K562 (cell line): ENCODE measurements around the gene RAB6A. TPM values are rescaled to one million over a fixed set of nuclear protein-coding genes. Genes with fewer than 3 reads are reported as not detected.
A peak's percentile ranks its signal among the peaks of the same experiment; 100 is the strongest.

Experiments
- ATAC-seq: fragments of 200-7000 bp; cut with Tn5 transposase; 3 replicates; pipeline ENCODE4 v1.9.1; 2020; ENCODE audit warnings: moderate library complexity
- BruUV-seq: library from RNA; stranded (reverse); fragments of 400-500 nt; replicated peaks from 2 replicates; lab custom pipeline; 2021; lab: Mats Ljungman, UMichigan
- CTCF ChIA-PET: fragments of 300-600 bp; formaldehyde crosslinking; extraction: SDS; loops from one replicate; lab custom pipeline; 2021; ENCODE audit warnings: low intra/inter-chr PET ratio; lab: Yijun Ruan, JAX
- POLR2A ChIA-PET: fragments of 300-600, 350-650 bp; sonication (Branson Sonifier 250); formaldehyde crosslinking; extraction: SDS; loops from one replicate; lab custom pipeline; 2021; ENCODE audit warnings: antibody characterized with exemption, inconsistent platforms; lab: Yijun Ruan, JAX
- DNase-seq, 4 experiments: peaks; one replicate each; pipeline versions ENCODE4 v3.0.0 to v3.0.0-alpha.2; 2011 to 2018; ENCODE audit warnings: low spot score in 3 of 4, mixed read lengths in 3 of 4; ENCODE audit errors: extremely low read depth in 1 of 4
- FAIRE-seq: peaks from 2 replicates; lab custom pipeline; 2011; peaks lifted over from hg19 to GRCh38; lab: Jason Lieb, UNC
- H2AFZ ChIP-seq: 2 replicates; pipeline ENCODE4 v1.6.0; 2011; ENCODE audit warnings: low read depth, low read length, control low read depth, inconsistent platforms
- H3K27ac ChIP-seq: fragments of 200-600 bp; 3 replicates; pipeline ENCODE4 v1.8.0; 2011; ENCODE audit warnings: low read depth, mild to moderate bottlenecking, control low read depth, inconsistent platforms, low read length, moderate library complexity, mixed read lengths; ENCODE audit errors: extremely low read depth
- H3K27me3 ChIP-seq, 2 experiments: fragments of 300-600 bp in 1 of 2; 2 replicates in 1 of 2; 3 replicates in 1 of 2; pipeline versions ENCODE4 v1.6.0 to v1.8.0; 2011; ENCODE audit warnings: inconsistent platforms in 2 of 2, low read length in 2 of 2, mild to moderate bottlenecking in 1 of 2, mixed read lengths in 1 of 2, moderate library complexity in 1 of 2; ENCODE audit not compliant: control insufficient read depth in 2 of 2, insufficient read depth in 2 of 2
- H3K36me3 ChIP-seq: fragments of 300-600 bp; 3 replicates; pipeline ENCODE4 v1.8.0; 2011; ENCODE audit warnings: mild to moderate bottlenecking, low read length, inconsistent platforms; ENCODE audit not compliant: control insufficient read depth, insufficient read depth
- H3K4me1 ChIP-seq, 2 experiments: fragments of 200-600 bp in 1 of 2; replicated peaks in 1 of 2; 2 replicates in 1 of 2; 3 replicates in 1 of 2; pipeline versions ENCODE4 v1.5.1 to v1.8.0; 2011; ENCODE audit warnings: inconsistent platforms in 2 of 2, low read length in 2 of 2, mild to moderate bottlenecking in 1 of 2, mixed read lengths in 1 of 2, moderate library complexity in 1 of 2; ENCODE audit not compliant: control insufficient read depth in 2 of 2, insufficient read depth in 2 of 2
- H3K4me2 ChIP-seq: 2 replicates; pipeline ENCODE4 v1.6.1; 2011; ENCODE audit warnings: low read length, control low read depth, inconsistent platforms, mixed read lengths; ENCODE audit not compliant: insufficient read depth
- H3K4me3 ChIP-seq: fragments of 200-600 bp; sonication (generic), shearing (Covaris generic); 2 replicates; pipeline ENCODE4 v1.5.1; 2016; ENCODE audit warnings: control low read depth, inconsistent platforms
- H3K79me2 ChIP-seq: fragments of 200-600 bp; 3 replicates; pipeline ENCODE4 v1.8.0; 2011; ENCODE audit warnings: low read length, inconsistent platforms; ENCODE audit not compliant: control insufficient read depth, insufficient read depth
- H3K9ac ChIP-seq, 2 experiments: 2 replicates each; pipeline versions ENCODE4 v1.6.0 to v1.6.1; 2011; ENCODE audit warnings: low read depth in 2 of 2, low read length in 2 of 2, control low read depth in 1 of 2, inconsistent platforms in 1 of 2, mild to moderate bottlenecking in 1 of 2, mixed read lengths in 1 of 2; ENCODE audit not compliant: insufficient read depth in 1 of 2
- H3K9me1 ChIP-seq: one replicate; pipeline ENCODE4 v1.6.0; 2011; ENCODE audit warnings: inconsistent platforms, mild to moderate bottlenecking, low read length, moderate library complexity; ENCODE audit not compliant: control insufficient read depth, insufficient read depth
- H3K9me3 ChIP-seq: replicated peaks from 2 replicates; pipeline ENCODE4 v1.5.1; 2011; ENCODE audit warnings: low read depth, low read length, inconsistent platforms; ENCODE audit not compliant: control insufficient read depth, insufficient read depth
- H4K20me1 ChIP-seq: replicated peaks from 2 replicates; pipeline ENCODE4 v1.6.1; 2011; ENCODE audit warnings: low read length, inconsistent platforms, mixed read lengths; ENCODE audit not compliant: control insufficient read depth, insufficient read depth
- FOXJ2 ChIP-seq: fragments of 200-800 bp; sonication (Bioruptor generic); IDR thresholded peaks from 2 replicates; pipeline ENCODE4 v1.6.1; 2016; ENCODE audit warnings: missing genetic modification characterization, missing compliant biosample characterization
- HDAC8 ChIP-seq: fragments of 450-650 bp; IDR thresholded peaks from 2 replicates; pipeline ENCODE4 v1.6.1; 2016; ENCODE audit warnings: mild to moderate bottlenecking, missing genetic modification characterization, moderate library complexity, missing compliant biosample characterization
- HMG20A ChIP-seq: fragments of 450-650 bp; formaldehyde crosslinking; conservative IDR thresholded peaks from 2 replicates; pipeline ENCODE4 v1.4.0; 2020; ENCODE audit warnings: mild to moderate bottlenecking, mixed read lengths
- KLF13 ChIP-seq: fragments of 450-650 bp; IDR thresholded peaks from 2 replicates; pipeline ENCODE4 v1.6.1; 2016; ENCODE audit warnings: missing genetic modification characterization, low read depth, mild to moderate bottlenecking, missing compliant biosample characterization, moderate library complexity, borderline replicate concordance
- SAFB ChIP-seq: fragments of 200-400 bp; formaldehyde crosslinking; IDR thresholded peaks from 2 replicates; pipeline ENCODE4 v1.6.1; 2017; ENCODE audit warnings: low read depth, low read length, borderline replicate concordance
- ZNF134 ChIP-seq: fragments of 250-450 bp; sonication (Bioruptor Pico); conservative IDR thresholded peaks from 2 replicates; pipeline ENCODE4 v1.4.0; 2020
- WGBS: fragments of 100-300 bp; shearing (Covaris generic); methylation state at CpG from one replicate; pipeline ENCODE4 v1.1.6; 2016; ENCODE audit warnings: low coverage, mixed read lengths; ENCODE audit not compliant: insufficient coverage; ENCODE audit errors: missing lambda C conversion rate; 5-methylcytosine and 5-hydroxymethylcytosine counted together
- in situ Hi-C: fragments of 300-500 bp; cut with MboI; formaldehyde crosslinking; loops from 4 replicates; pipeline ENCODE4 v1.15.0; 2018; ENCODE audit warnings: inconsistent platforms, mixed read lengths
- intact Hi-C: fragments of 100-400 bp; cut with micrococcal nuclease; formaldehyde crosslinking; loops from 2 replicates; pipeline ENCODE4 v1.14.2; 2022
- polyA plus RNA-seq, 8 experiments: library from polyadenylated mRNA; depleted of rRNA in 4 of 8; stranded (reverse) in 5 of 8; unstranded in 3 of 8; fragments of >200 nt; fragmentation: Nextera tagmentation in 2 of 8; fragmentation: Illumina TruSeq in 1 of 8; extraction: Ambion mirVana in 2 of 8; extraction: Trizol in 1 of 8; gene quantifications; 2 replicates each; pipeline versions ENCODE4 v1.2.1 to v1.2.3, GENCODE V29; 2011 to 2014; ENCODE audit warnings: inconsistent platforms in 1 of 8, missing spikeins in 1 of 8
- total RNA-seq, 7 experiments: library from RNA; depleted of rRNA in 6 of 7; stranded (reverse); fragments of >200 nt in 6 of 7; fragmentation: Illumina TruSeq in 2 of 7; extraction: Trizol in 2 of 7; gene quantifications; 2 replicates each; pipeline versions ENCODE4 v1.2.1 to v1.2.3, GENCODE V29; 2011 to 2021; ENCODE audit warnings: low replicate concordance in 1 of 7
- TF ChIP-seq, protein P1 (sequence below): fragments of 250-450 bp; sonication (Bioruptor Pico); IDR thresholded peaks from 2 replicates; pipeline ENCODE4 v1.8.0; 2022; ENCODE audit warnings: moderate library complexity, mild to moderate bottlenecking, inconsistent platforms
- TF ChIP-seq, protein P2 (sequence below): sonication (generic); formaldehyde crosslinking; IDR thresholded peaks from 2 replicates; pipeline ENCODE4 v1.8.0; 2023; ENCODE audit warnings: missing genetic modification reagents, mild to moderate bottlenecking, borderline replicate concordance

The RAB6A gene
- total and polyA plus RNA-seq, 9 of the 15 experiments (the other 6 are each of a cell fraction or from before 2014, with no cell fraction given), result 14.0 to 95.3 (median 45.4) TPM

DNA sequence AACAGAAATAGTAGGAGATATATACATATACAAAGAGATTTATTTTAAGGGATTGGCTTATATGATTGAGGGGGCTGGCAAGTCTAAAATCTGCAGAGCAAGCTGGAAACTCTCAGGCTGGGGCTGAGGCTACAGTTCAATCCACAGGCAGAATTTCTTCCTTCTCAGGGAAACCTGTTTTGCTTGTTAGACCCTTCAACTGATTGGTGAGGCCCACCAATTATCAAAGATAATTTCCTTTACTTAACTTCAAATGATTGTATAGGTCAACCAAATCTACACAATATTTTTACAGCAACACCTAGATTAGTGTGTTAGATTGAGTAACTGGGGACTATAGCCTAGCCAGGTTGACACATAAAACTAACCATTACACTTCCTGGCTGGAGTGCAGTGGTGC, 119.2 kb downstream of the RAB6A start:
- Histone ChIP-seq H2AFZ (no peak overlapping the region), H3K9me1 (no peaks in the 10 kb centered on the region), H3K9ac (no peak overlapping the region), H3K79me2 (no peaks in the 10 kb centered on the region), H3K4me2 (no peak overlapping the region), H3K4me3 (no peak overlapping the region), H3K36me3 (no peaks in the 10 kb centered on the region), H3K27ac (no peak overlapping the region), H3K9me3 (no peaks in the 10 kb centered on the region), H4K20me1 (no peaks in the 10 kb centered on the region), H3K4me1 (peaks cover 0 to 4% of the 10 kb centered on the region in 2 experiments; a peak in 3 of 5 replicates), H3K27me3 (peaks cover 16 to 17% of the 10 kb centered on the region in 2 experiments; a peak in 4 of 5 replicates)
- BruUV-seq, result no TSS peak
- ChIA-PET CTCF (no interaction called here), POLR2A (no interaction called here)
- in situ Hi-C loops, result no loop called here
- peak; percentile 92 for TF ChIP-seq ZNF134 (CRISPR knock-in tag)
- TF ChIP-seq HDAC8 (tag), result no peak
- no peak for TF ChIP-seq KLF13 (tag)
- ATAC-seq, result no peak
- intact Hi-C loops, result no loop called here
- no peak for FAIRE-seq
- no peak for DNase-seq

DNA sequence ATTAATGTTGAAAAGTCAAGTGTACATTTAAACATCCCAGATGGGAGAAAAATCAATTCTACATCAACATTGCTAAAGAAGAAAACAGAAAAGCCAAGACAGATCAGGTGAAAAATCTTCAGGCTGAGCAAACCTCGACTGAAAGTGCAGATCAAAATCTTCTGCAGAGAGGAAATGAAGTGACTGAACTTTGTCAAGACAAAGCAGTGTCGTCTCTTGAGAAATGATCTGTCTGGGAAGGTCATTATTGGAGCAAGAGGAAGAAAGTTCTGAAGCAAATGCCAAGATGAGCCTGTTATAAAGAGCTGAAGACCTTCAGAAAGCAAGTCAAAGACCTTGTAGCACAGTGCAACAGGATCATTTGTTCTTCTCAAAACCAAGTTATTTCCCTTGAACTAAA, 120.3 kb downstream of the RAB6A start:
- Histone ChIP-seq H2AFZ (no peak overlapping the region), H3K79me2 (no peaks in the 10 kb centered on the region), H4K20me1 (no peaks in the 10 kb centered on the region; the same call in 1 of the 2 replicates), H3K36me3 (no peaks in the 10 kb centered on the region), H3K4me3 (no peak overlapping the region), H3K4me2 (no peak overlapping the region), H3K27me3 (peaks cover 5 to 8% of the 10 kb centered on the region in 2 experiments; a peak in 4 of 5 replicates), H3K9ac (no peak overlapping the region), H3K9me3 (no peaks in the 10 kb centered on the region), H3K9me1 (no peaks in the 10 kb centered on the region), H3K4me1 (no peaks in the 10 kb centered on the region), H3K27ac (no peak overlapping the region)
- FAIRE-seq (no peak), ATAC-seq (no peak), DNase-seq (no peak)
- 9% methylated on average over 2 of the region's 2 CpGs for WGBS
- intact Hi-C loops, result no loop called here
- ChIA-PET CTCF (no interaction called here), POLR2A (interaction anchor here (1.2 kb wide), 1 partner anchor 12 kb away, joined by 5 read pairs; no protein-coding TSS in a partner anchor)
- BruUV-seq, result no TSS peak
- TF ChIP-seq, protein P1, sequence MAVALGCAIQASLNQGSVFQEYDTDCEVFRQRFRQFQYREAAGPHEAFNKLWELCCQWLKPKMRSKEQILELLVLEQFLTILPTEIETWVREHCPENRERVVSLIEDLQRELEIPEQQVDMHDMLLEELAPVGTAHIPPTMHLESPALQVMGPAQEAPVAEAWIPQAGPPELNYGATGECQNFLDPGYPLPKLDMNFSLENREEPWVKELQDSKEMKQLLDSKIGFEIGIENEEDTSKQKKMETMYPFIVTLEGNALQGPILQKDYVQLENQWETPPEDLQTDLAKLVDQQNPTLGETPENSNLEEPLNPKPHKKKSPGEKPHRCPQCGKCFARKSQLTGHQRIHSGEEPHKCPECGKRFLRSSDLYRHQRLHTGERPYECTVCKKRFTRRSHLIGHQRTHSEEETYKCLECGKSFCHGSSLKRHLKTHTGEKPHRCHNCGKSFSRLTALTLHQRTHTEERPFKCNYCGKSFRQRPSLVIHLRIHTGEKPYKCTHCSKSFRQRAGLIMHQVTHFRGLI (CRISPR knock-in tag), result no peak
- no peak for TF ChIP-seq HMG20A (CRISPR knock-in tag)
- TF ChIP-seq, protein P2, sequence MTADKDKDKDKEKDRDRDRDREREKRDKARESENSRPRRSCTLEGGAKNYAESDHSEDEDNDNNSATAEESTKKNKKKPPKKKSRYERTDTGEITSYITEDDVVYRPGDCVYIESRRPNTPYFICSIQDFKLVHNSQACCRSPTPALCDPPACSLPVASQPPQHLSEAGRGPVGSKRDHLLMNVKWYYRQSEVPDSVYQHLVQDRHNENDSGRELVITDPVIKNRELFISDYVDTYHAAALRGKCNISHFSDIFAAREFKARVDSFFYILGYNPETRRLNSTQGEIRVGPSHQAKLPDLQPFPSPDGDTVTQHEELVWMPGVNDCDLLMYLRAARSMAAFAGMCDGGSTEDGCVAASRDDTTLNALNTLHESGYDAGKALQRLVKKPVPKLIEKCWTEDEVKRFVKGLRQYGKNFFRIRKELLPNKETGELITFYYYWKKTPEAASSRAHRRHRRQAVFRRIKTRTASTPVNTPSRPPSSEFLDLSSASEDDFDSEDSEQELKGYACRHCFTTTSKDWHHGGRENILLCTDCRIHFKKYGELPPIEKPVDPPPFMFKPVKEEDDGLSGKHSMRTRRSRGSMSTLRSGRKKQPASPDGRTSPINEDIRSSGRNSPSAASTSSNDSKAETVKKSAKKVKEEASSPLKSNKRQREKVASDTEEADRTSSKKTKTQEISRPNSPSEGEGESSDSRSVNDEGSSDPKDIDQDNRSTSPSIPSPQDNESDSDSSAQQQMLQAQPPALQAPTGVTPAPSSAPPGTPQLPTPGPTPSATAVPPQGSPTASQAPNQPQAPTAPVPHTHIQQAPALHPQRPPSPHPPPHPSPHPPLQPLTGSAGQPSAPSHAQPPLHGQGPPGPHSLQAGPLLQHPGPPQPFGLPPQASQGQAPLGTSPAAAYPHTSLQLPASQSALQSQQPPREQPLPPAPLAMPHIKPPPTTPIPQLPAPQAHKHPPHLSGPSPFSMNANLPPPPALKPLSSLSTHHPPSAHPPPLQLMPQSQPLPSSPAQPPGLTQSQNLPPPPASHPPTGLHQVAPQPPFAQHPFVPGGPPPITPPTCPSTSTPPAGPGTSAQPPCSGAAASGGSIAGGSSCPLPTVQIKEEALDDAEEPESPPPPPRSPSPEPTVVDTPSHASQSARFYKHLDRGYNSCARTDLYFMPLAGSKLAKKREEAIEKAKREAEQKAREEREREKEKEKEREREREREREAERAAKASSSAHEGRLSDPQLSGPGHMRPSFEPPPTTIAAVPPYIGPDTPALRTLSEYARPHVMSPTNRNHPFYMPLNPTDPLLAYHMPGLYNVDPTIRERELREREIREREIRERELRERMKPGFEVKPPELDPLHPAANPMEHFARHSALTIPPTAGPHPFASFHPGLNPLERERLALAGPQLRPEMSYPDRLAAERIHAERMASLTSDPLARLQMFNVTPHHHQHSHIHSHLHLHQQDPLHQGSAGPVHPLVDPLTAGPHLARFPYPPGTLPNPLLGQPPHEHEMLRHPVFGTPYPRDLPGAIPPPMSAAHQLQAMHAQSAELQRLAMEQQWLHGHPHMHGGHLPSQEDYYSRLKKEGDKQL (CRISPR knock-in tag), result no peak
- TF ChIP-seq SAFB, result no peak
- TF ChIP-seq FOXJ2, result no peak
- in situ Hi-C loops, result no loop called here
